ENCODE data around the gene EIF2B5.
A peak's percentile ranks its signal among the peaks of the same experiment; 100 is the strongest.

EIF2B5 gene

DNA sequence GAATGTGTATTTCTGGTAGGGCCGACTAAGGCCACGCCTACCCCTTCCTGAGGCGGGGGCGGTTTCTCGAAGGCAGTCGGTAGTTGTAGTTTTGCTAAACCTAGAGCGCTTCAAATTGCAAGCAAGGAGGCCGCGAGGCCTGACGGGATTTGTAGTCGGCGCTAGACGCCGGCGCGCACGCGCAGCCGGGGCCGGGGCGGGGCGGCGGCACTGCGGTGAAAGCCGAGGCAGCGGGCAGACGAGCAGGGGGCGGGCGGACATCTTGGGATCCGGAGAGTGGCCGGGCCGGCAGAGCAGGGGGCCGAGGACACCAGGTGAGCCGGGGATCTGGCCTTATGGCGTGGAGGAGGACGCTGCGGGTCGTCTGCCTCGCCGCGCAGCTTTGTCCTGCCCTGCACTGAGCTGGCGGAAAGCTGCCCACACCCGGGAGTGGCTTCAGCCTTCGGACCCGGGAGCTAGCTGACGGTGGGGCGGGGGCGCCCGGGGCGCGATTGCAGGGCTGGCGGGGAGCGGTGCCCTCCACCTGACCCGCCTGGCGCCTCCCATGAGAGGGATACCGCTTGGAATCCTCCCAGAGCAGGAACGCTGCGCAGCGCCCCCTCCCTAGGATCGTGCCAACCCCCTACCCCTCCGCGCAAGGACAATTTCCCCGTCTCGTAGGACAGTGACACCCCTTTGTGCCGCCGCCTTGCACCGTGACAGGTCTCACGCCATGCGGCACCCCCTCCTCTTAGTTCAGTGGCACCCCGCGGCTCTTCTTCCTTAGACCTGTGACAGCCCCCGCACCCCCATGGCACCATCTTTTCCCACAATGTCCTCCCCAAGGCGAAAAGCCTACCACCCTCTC, 39.7 kb downstream of the EIF2B5 start, which contains the start of gene AP2M1:
Gene AP2M1 (plus strand): TSS at position 210 of the 847 bp plus-strand sequence. CDS start 2,139 bp downstream, outside the sequence.
- peak; percentile 100 for DNase-seq

GRCh38 chr3:184175506-184175905, 40.3 kb downstream of the EIF2B5 start:
- DNase-seq = no peak

GRCh38 chr3:184175981-184176376, 40.8 kb downstream of the EIF2B5 start:
- DNase-seq = no peak

GRCh38 chr3:184176377-184177330, 41.5 kb downstream of the EIF2B5 start:
- DNase-seq = peak; percentile 99

- DNase-seq = peak; percentile 80
These were observed 42.2 kb downstream of the EIF2B5 start for GRCh38 chr3:184177331-184177731.

DNA sequence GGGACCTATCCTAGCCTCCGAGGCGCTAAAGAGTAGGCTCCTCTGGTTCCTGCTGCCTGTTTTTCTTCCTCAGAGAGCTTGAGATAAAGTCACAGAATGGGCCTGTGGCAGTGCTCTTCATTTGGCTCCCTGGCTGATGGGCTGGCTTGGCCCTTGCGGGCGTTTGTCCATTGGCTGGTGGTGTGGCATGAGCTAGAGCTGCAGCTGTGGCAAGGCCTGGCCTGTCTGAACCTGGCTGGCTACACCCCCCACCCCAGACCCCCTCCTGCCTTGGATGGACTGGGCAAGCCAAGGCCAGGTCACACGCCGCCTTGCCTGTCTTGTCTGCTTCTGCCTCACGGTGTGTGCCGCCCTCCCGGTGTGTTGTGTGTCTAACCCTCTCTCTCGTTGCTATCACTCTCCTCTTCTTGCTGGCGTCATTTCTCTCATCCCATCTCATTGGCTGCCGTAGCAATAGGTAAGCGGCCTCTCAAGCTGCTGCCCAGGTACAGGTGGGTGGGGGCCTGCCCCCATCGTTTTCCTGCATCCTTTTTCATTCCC, 42.7 kb downstream of the EIF2B5 start:
- no peak for DNase-seq

DNA sequence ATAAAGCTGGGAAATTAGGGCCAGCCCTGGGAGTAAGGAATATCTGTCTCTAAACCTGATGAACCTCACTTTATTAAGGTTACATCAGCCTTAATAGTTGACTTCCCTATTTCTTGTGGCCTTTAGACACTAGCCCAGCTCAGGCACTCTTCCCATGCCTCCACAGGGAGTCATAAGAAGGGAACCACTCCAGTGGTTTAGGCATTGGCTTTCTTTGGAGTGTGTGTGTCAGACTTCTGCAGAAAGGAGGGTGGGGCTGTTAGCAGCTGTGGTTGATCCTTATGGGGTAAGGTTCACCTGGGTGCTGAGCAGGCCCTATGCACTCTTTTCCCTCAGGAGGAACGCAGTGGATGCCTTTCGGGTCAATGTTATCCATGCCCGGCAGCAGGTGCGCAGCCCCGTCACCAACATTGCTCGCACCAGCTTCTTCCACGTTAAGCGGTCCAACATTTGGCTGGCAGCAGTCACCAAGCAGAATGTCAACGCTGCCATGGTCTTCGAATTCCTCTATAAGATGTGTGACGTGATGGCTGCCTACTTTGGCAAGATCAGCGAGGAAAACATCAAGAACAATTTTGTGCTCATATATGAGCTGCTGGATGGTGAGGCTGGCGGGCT, 43.5 kb downstream of the EIF2B5 start:
- no peak for DNase-seq

DNA sequence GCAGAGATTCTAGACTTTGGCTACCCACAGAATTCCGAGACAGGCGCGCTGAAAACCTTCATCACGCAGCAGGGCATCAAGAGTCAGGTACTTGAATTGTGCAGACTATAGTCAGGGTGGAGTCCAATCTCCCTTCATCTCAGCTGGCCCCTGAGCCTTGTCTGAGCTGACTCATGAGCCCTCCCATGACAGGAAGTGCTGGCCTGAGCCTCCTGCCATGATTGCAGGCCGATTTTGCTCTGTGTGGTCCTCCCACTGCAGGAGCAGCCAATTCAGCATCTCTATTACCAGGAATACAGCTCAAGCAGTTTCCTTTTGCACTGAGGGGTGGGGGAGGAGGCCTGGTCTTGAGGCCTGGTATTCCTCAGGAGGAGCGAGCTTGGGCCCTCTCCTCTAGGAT, 45.0 kb downstream of the EIF2B5 start:
- no peak for DNase-seq

DNA sequence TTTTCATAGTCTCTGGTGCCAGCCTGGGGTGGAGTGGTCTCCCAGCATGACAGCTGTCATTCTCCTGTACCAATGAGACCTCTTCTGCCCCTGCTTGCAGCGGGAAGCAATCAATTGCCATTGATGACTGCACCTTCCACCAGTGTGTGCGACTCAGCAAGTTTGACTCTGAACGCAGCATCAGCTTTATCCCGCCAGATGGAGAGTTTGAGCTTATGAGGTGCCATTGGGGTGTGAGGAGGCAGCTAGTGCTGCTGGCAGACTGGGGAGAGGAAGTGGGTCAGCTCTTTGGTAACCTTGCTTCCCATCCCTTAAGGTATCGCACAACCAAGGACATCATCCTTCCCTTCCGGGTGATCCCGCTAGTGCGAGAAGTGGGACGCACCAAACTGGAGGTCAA, 46.4 kb downstream of the EIF2B5 start:
- no peak for DNase-seq

DNA sequence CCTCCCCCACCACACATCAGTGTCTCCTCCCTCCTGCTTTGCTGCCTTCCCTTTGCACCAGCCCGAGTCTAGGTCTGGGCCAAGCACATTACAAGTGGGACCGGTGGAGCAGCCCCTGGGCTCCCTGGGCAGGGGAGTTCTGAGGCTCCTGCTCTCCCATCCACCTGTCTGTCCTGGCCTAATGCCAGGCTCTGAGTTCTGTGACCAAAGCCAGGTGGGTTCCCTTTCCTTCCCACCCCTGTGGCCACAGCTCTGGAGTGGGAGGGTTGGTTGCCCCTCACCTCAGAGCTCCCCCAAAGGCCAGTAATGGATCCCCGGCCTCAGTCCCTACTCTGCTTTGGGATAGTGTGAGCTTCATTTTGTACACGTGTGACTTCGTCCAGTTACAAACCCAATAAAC, 48.5 kb downstream of the EIF2B5 start:
- no peak for DNase-seq

DNA sequence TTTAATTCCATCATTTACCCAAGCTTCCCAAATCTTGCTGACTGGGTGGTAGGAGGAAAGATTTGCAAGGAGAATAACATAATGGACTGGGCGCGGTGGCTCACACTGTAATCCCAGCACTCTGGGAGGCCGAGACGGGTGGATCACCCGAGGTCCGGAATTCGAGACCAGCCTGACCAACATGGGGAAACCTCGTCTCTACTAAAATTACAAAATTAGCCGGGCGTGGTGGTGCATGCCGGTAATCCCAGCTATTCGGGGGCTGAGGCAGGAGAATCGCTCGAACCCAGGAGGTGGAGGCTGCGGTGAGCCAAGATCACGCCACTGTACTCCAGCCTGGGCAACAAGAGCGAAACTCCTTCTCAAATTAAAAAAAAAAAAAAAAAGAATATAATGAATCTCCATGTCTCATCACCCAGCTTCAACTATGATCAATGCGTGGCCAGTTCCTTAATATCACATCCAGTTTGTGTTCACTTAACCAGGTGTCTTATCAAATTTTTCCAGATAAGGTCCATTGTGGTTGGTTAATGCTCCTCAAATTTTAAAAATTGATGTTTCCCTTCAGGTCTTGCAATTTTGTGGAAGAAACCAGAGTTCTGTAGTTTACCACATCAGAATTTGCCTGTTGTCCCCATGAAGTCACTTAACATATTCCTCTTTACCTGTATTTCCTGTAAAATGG, 49.5 kb downstream of the EIF2B5 start:
- no peak for DNase-seq

- DNase-seq = peak; percentile 100
These were observed 50.5 kb downstream of the EIF2B5 start for GRCh38 chr3:184185461-184186183.

DNA sequence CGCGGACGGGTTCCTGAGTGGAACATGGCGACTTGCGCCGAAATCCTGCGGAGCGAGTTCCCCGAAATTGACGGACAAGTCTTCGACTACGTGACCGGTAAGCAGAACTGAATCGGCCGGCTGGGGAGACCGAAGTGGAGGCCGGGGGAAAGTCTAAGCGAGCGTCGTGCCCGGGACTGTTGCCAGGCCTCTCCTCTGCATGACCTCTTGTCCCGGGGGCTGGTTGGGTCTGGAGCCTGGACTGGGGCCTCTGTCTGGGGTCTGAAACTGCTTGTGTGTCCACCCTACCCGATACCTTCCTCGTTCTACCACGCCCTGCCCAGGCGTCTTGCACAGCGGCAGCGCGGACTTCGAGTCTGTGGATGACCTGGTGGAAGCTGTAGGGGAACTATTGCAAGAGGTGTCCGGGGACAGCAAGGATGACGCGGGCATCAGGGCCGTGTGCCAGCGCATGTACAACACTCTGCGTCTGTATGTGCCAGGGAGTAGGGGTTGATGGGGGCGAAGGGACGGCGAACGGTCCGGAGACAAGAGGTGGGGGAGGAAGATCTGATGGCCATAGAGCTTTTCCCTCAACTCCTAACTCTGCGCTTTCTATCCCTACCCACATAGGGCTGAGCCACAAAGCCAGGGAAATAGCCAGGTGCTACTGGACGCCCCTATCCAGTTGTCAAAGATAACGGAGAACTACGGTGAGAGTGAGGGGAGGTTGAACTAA, 51.2 kb downstream of the EIF2B5 start, which contains the start of gene ABCF3:
Gene ABCF3 (plus strand): TSS at position 16 of the 718 bp plus-strand sequence. CDS start 9 bp downstream, at position 25.
- no peak for DNase-seq

- DNase-seq = no peak
These were observed 51.7 kb downstream of the EIF2B5 start for GRCh38 chr3:184186902-184187207.

- DNase-seq = no peak
These were observed 52.9 kb downstream of the EIF2B5 start for GRCh38 chr3:184188080-184188479.

GRCh38 chr3:184189421-184189820, 54.3 kb downstream of the EIF2B5 start:
- no peak for DNase-seq

GRCh38 chr3:184192889-184193288, 57.7 kb downstream of the EIF2B5 start:
- no peak for DNase-seq

DNA sequence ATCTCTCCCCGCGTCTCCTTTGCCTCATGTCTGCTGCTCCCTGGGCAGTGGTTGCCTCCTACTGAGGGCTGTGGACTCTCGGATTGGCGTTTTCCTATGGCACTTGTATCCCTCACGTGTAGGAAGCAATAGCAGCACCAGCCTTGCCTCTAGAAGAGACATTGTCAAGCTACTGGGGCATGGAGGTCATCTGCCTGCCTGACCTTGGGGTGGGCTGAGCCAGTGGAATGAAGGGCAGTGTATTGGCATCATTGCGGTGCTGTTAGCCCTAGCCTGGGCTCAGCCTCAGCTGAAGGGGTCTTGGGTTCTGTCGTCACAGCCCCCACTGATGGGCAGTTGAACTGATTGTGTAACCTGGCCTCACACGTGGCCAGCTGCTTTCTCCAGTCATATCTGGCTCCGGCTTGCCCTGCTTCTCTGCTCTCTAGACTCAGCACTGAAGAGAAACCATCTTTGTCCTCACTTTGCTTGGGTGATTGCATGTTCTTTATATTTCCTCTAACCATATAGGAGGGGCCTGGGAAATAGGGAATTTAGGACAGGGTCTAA, 58.9 kb downstream of the EIF2B5 start:
- DNase-seq = no peak
